Endodermal cell (in vitro differentiated cells): ENCODE results near the gene FOXA3. TPM values are rescaled to one million over a fixed set of nuclear protein-coding genes. Genes with fewer than 3 reads are reported as not detected.

Experiments used
- DNase-seq: peaks from one replicate; pipeline ENCODE4 v3.0.0-alpha.2; 2017
- H3K27ac ChIP-seq: 2 replicates; pipeline ENCODE4 v1.5.1; 2013; ENCODE audit warnings: mild to moderate bottlenecking, low read depth, low read length, moderate library complexity
- H3K27me3 ChIP-seq: 2 replicates; pipeline ENCODE4 v1.6.1; 2013; ENCODE audit warnings: mild to moderate bottlenecking, low read length, moderate library complexity; ENCODE audit not compliant: insufficient read depth, control insufficient read depth, poor library complexity, severe bottlenecking
- H3K36me3 ChIP-seq: 2 replicates; pipeline ENCODE4 v1.7.0; 2013; ENCODE audit warnings: mild to moderate bottlenecking, low read length, moderate library complexity; ENCODE audit not compliant: control insufficient read depth, insufficient read depth
- H3K4me1 ChIP-seq: one replicate; pipeline ENCODE4 v1.7.0; 2013; ENCODE audit warnings: low read length; ENCODE audit not compliant: control insufficient read depth, insufficient read depth
- H3K4me3 ChIP-seq: 2 replicates; pipeline ENCODE4 v1.5.1; 2013; ENCODE audit warnings: mild to moderate bottlenecking, low read length, moderate library complexity
- H3K9ac ChIP-seq: 2 replicates; pipeline ENCODE4 v1.6.1; 2013; ENCODE audit warnings: mild to moderate bottlenecking, low read length, moderate library complexity; ENCODE audit not compliant: poor library complexity, severe bottlenecking; ENCODE audit errors: extremely low read depth
- H3K9me3 ChIP-seq: 2 replicates; pipeline ENCODE4 v1.6.1; 2013; ENCODE audit warnings: mild to moderate bottlenecking, low read length, moderate library complexity; ENCODE audit not compliant: control insufficient read depth
- H3K27ac Mint-ChIP-seq: 2 replicates; pipeline ENCODE4 v1.8.0; 2020; ENCODE audit warnings: mixed read lengths
- H3K27me3 Mint-ChIP-seq: 2 replicates; pipeline ENCODE4 v1.8.0; 2021; ENCODE audit warnings: mild to moderate bottlenecking, mixed read lengths; ENCODE audit not compliant: insufficient read depth
- H3K36me3 Mint-ChIP-seq: 2 replicates; pipeline ENCODE4 v1.8.0; 2020; ENCODE audit warnings: low read depth, mixed read lengths
- H3K4me1 Mint-ChIP-seq: 2 replicates; pipeline ENCODE4 v1.8.0; 2020; ENCODE audit warnings: mixed read lengths
- H3K4me3 Mint-ChIP-seq: 2 replicates; pipeline ENCODE4 v1.8.0; 2020; ENCODE audit warnings: mild to moderate bottlenecking, moderate library complexity, mixed read lengths
- H3K9me3 Mint-ChIP-seq: 2 replicates; pipeline ENCODE4 v1.8.0; 2020; ENCODE audit warnings: mild to moderate bottlenecking, mixed read lengths
- WGBS, 2 experiments: methylation state at CpG; one replicate each; pipeline versions ENCODE4 v1.1.5 to v1.1.7; 2013; ENCODE audit warnings: missing lambda C conversion rate in 2 of 2, mixed read lengths in 1 of 2; ENCODE audit not compliant: insufficient coverage in 1 of 2, insufficient read length in 1 of 2; 5-methylcytosine and 5-hydroxymethylcytosine counted together
- total RNA-seq, 2 donors: library from RNA; stranded (reverse); fragmentation: NEBNext Ultra II Directional in 1 of 2; extraction: Animal tissue kit (Norgen Biotek cat#: 25700) in 1 of 2; gene quantifications; 2 replicates in 1 of 2; 3 replicates in 1 of 2; pipeline ENCODE4 v1.2.1, GENCODE V29; 2021
- TF ChIP-seq, protein P1 (sequence below): fragments of 200-600 bp; sonication (generic); conservative IDR thresholded peaks from 2 replicates; pipeline ENCODE4 v1.5.0; 2021; ENCODE audit warnings: antibody characterized with exemption, mild to moderate bottlenecking

The FOXA3 gene
- total RNA-seq, 2 donors from 2014 or later = 54.2 to 58.1 TPM

DNA sequence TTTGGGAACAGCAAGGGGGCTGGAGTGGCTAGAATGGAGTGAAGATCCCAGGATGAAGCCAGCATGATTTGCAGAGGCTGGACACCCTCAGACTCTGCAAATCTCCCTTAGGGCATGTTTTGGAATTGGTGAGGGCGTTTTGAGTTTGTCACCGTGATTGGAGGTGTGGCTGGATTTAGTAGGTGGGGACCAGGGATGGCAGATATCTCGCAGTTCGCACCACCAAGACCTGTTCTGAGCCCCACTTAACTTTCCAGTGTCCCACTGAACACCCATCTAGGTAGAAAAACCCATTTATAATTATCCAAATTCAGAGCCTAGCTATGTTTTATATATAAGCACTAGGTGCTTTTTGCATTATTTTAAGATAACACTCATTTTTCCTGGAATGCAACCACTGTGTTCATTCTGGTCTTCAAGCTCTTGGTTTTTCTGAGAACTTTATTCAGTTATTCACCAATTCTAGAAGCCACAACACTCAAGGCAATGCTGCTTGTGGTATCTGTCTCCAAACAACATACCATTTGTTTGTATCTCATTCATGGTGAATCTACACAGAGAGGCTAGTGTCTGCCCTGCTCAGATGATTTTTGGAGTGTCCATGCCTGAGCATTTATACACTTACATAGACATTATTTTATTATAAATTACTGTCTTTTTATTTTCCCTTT, 53.4 kb downstream of the FOXA3 start:
- Histone ChIP-seq H3K9ac (no peak overlapping the region), H3K4me1 (no peaks in the 10 kb centered on the region), H3K9me3 (no peaks in the 10 kb centered on the region), H3K27me3 (no peaks in the 10 kb centered on the region), H3K4me3 (no peak overlapping the region), H3K36me3 (no peaks in the 10 kb centered on the region), H3K27ac (no peak overlapping the region)
- H3K4me1 Mint-ChIP-seq = peaks cover 6% of the 10 kb centered on the region
- 80% methylated on average over 2 of the region's 4 CpGs; no CpG with 5 or more reads in 1 of the 2 experiments for WGBS, 2 experiments
- peaks cover 3% of the 10 kb centered on the region for H3K27me3 Mint-ChIP-seq
- no peaks in the 10 kb centered on the region for H3K36me3 Mint-ChIP-seq
- no peak for DNase-seq
- H3K4me3 Mint-ChIP-seq = no peak overlapping the region
- TF ChIP-seq, protein P1, sequence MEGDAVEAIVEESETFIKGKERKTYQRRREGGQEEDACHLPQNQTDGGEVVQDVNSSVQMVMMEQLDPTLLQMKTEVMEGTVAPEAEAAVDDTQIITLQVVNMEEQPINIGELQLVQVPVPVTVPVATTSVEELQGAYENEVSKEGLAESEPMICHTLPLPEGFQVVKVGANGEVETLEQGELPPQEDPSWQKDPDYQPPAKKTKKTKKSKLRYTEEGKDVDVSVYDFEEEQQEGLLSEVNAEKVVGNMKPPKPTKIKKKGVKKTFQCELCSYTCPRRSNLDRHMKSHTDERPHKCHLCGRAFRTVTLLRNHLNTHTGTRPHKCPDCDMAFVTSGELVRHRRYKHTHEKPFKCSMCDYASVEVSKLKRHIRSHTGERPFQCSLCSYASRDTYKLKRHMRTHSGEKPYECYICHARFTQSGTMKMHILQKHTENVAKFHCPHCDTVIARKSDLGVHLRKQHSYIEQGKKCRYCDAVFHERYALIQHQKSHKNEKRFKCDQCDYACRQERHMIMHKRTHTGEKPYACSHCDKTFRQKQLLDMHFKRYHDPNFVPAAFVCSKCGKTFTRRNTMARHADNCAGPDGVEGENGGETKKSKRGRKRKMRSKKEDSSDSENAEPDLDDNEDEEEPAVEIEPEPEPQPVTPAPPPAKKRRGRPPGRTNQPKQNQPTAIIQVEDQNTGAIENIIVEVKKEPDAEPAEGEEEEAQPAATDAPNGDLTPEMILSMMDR = no peak
- H3K27ac Mint-ChIP-seq = no peak overlapping the region
- no peaks in the 10 kb centered on the region for H3K9me3 Mint-ChIP-seq

DNA sequence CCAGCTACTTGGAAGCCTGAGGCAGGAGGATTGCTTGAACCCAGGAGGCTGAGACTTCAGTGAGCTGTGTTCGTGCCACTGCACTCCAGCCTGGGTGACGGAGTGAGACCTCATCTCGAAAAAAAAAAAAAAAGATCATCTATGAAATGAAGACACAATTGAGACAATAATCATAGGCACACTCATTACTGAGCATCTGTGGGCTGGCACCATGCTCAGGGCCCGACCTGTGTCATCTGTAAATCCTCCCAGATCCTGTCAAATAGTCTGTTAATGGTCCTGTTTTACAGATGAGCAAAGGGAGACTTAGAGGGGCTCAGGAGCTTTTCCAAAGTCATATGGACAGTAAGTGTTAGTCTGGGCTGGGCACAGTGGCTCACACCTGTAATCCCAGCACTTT, 54.6 kb downstream of the FOXA3 start:
- DNase-seq = no peak
- Histone ChIP-seq H3K27me3 (no peaks in the 10 kb centered on the region), H3K4me1 (no peaks in the 10 kb centered on the region), H3K9ac (no peak overlapping the region), H3K4me3 (no peak overlapping the region), H3K36me3 (no peaks in the 10 kb centered on the region), H3K27ac (no peak overlapping the region), H3K9me3 (no peaks in the 10 kb centered on the region)
- H3K36me3 Mint-ChIP-seq = no peaks in the 10 kb centered on the region
- peaks cover 2% of the 10 kb centered on the region for H3K27me3 Mint-ChIP-seq
- 86 to 90% methylated on average over 4 of the region's 4 CpGs for WGBS, 2 experiments
- H3K4me1 Mint-ChIP-seq = peaks cover 6% of the 10 kb centered on the region
- H3K9me3 Mint-ChIP-seq = no peaks in the 10 kb centered on the region
- no peak overlapping the region for H3K4me3 Mint-ChIP-seq
- TF ChIP-seq, protein P1 = no peak
- H3K27ac Mint-ChIP-seq = no peak overlapping the region

DNA sequence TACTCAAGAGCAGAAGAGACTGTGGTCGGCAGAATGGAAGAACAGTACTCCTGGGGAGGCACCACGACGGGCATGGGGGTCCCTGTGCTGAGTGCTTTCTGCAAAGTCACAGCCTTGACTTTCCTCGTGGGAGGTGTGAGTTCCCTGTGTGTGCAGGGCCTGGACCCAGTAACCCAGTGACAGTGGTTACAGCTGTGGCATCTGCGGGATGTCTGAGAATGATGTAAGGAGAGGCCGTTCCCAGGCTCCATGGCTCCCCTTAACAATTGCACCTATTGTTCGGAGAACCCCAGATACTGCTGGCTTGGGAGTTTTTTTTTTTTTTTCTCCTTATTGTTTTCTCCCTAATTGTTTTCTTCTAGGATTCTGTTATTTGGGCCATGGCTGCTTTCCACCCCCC, 55.6 kb downstream of the FOXA3 start:
- no peaks in the 10 kb centered on the region for H3K27me3 ChIP-seq
- TF ChIP-seq, protein P1 = no peak
- DNase-seq = no peak
- no peak overlapping the region for H3K4me3 Mint-ChIP-seq
- H3K27ac Mint-ChIP-seq = no peak overlapping the region
- WGBS, 2 experiments = 76 to 84% methylated on average over 5 to 6 of the region's 7 CpGs
- peaks cover 1% of the 10 kb centered on the region for H3K27me3 Mint-ChIP-seq
- H3K9me3 ChIP-seq = no peaks in the 10 kb centered on the region
- peak overlapping the region; percentile 44 for H3K27ac ChIP-seq
- no peaks in the 10 kb centered on the region for H3K36me3 ChIP-seq
- H3K4me3 ChIP-seq = no peak overlapping the region
- no peaks in the 10 kb centered on the region for H3K36me3 Mint-ChIP-seq
- H3K4me1 Mint-ChIP-seq = peaks cover 6% of the 10 kb centered on the region
- H3K4me1 ChIP-seq = no peaks in the 10 kb centered on the region
- H3K9me3 Mint-ChIP-seq = no peaks in the 10 kb centered on the region
- no peak overlapping the region for H3K9ac ChIP-seq
